ENCODE results near the gene SSC4D. TPM values are rescaled to one million over a fixed set of nuclear protein-coding genes. Genes with fewer than 3 reads are reported as not detected.

Gene SSC4D
- total and polyA plus RNA-seq, 2 of the 8 experiments (the other 6 are each of a cell fraction or from before 2014, with no cell fraction given) = 11.8 to 27.5 TPM

DNA sequence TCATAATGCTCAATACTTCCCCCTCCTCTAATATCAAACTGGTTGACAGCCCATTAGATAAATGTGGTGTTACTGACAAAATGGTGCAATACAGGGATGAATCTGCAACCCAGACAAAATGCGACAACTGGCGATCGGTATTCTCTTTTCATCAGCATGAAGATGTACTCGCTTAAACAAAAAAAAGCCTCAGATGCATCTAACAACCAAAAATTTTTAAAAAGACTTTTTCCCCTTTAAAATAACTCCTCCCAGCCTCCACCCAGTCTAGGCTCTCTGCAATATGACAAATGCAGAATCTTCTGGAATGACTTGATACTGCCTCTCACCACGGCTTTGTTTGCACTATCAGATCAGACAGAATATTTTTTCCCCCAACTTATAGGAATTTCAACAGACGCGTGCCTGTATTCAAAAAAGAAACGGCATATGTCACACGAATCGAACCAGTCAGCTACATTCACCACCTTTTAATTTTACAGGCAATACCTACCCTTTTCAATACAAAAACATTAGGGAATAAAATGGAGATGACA, 52.0 kb downstream of the SSC4D start:
- DNase-seq (ENCODE audit: low read depth in 1 of 2, low spot score in 2 of 2) (no peak), FAIRE-seq (no peak)
- Histone ChIP-seq H2AFZ (ENCODE audit: low read length) (no peak overlapping the region), H3K9ac (replicated peaks in 1 of 4; ENCODE audit: extremely low read depth in 1 of 4, low read depth in 3 of 4, low read length in 3 of 4) (peak overlapping the region; percentile 86 to 99 (median 96)), H3K79me1 (ENCODE audit: low read depth, low read length) (no peaks in the 10 kb centered on the region), H2AK5ac (ENCODE audit: low read depth, low read length) (no peak overlapping the region), H3K23me2 (ENCODE audit: low read depth, low read length) (no peaks in the 10 kb centered on the region; the same call in 1 of the 2 replicates), H4K8ac (ENCODE audit: extremely low read depth, insufficient read depth, low read length) (no peak overlapping the region), H2BK12ac (ENCODE audit: low read depth, low read length) (no peak overlapping the region), H2BK120ac (replicated peaks; ENCODE audit: low read depth, low read length) (no peak overlapping the region), H3K56ac (replicated peaks; ENCODE audit: insufficient read length, low read depth, low read length) (peak overlapping the region; percentile 54), H2BK15ac (ENCODE audit: low read length) (no peak overlapping the region), H3K18ac (ENCODE audit: extremely low read depth, low read length) (no peak overlapping the region), H2BK20ac (ENCODE audit: low read length) (no peak overlapping the region), H3K23ac (ENCODE audit: insufficient read length) (no peak overlapping the region), H3K4me2 (ENCODE audit: insufficient read depth in 1 of 2, low read depth in 2 of 2, low read length in 2 of 2) (peak overlapping the region; percentile 68 to 71), H3K4me3 (ENCODE audit: extremely low read depth in 1 of 4, insufficient read depth in 2 of 4, low read depth in 3 of 4, low read length in 4 of 4) (peak overlapping the region; percentile 89 to 99 (median 92)), H2BK5ac (ENCODE audit: low read depth, low read length) (no peak overlapping the region), H3K4ac (replicated peaks; ENCODE audit: insufficient read length, low read depth, low read length) (peak overlapping the region; percentile 83), H3K9me3 (ENCODE audit: insufficient read depth in 2 of 2, low read depth in 1 of 2, low read length in 1 of 2) (no peaks in the 10 kb centered on the region), H3K79me2 (ENCODE audit: control insufficient read depth in 1 of 2, insufficient read depth in 2 of 2, low read length in 2 of 2) (peaks cover 48 to 62% of the 10 kb centered on the region in 2 experiments), H4K91ac (replicated peaks; ENCODE audit: insufficient read length, low read length) (no peak overlapping the region), H3K27ac (ENCODE audit: low read depth, low read length) (peak overlapping the region; percentile 99), H4K20me1 (replicated peaks in 1 of 2; ENCODE audit: control insufficient read depth in 1 of 2, insufficient read depth in 2 of 2, low read length in 2 of 2) (peaks cover 27 to 31% of the 10 kb centered on the region in 2 experiments), H3K36me3 (ENCODE audit: control insufficient read depth in 2 of 4, insufficient read depth in 4 of 4, low read length in 3 of 4) (peaks cover 0 to 32% (median 3%) of the 10 kb centered on the region in 4 experiments; a peak in 3 of 8 replicates), H3K14ac (ENCODE audit: insufficient read length) (no peak overlapping the region), H3K4me1 (replicated peaks in 1 of 4; ENCODE audit: control insufficient read depth in 3 of 4, insufficient read depth in 4 of 4, low read length in 3 of 4) (peaks cover 2 to 7% (median 4%) of the 10 kb centered on the region in 4 experiments), H4K5ac (ENCODE audit: insufficient read length, low read depth, low read length) (peak overlapping the region; percentile 73), H3K27me3 (replicated peaks in 1 of 4; ENCODE audit: control insufficient read depth in 3 of 4, extremely low read depth in 1 of 4, insufficient read depth in 3 of 4, low read length in 3 of 4) (no peaks in the 10 kb centered on the region)
- TF ChIP-seq CBX8 (IDR thresholded peaks at IDR 0.05; ENCODE audit: borderline replicate concordance, low read depth, low read length) = no peak
- peak; percentile 53; the same call in 1 of the 2 replicates for TF ChIP-seq CHD1 (IDR thresholded peaks at IDR 0.05; ENCODE audit: low read depth, low read length)
- 0 out of 4 replicates have a peak, but pooled peaks of 1 of the 2 experiments have one; percentile 17 for TF ChIP-seq HDAC2 (IDR thresholded peaks at IDR 0.05; ENCODE audit: borderline replicate concordance in 1 of 2, low read depth in 2 of 2, low read length in 2 of 2)
- POLR2A ChIA-PET (ENCODE audit: partially characterized antibody) = interaction anchor here (0.7 to 14.3 kb wide), 9 partner anchors 8 to 76 kb away, joined by 3 to 249 read pairs (median 4); no protein-coding TSS in a partner anchor
- CTCF ChIA-PET (ENCODE audit: partially characterized antibody) = no interaction called here
- WGBS, 2 experiments (ENCODE audit: extremely low coverage in 1 of 2, insufficient coverage in 1 of 2, insufficient read length in 1 of 2, insufficient replicate concordance in 2 of 2, low coverage in 1 of 2, low lambda C conversion rate in 2 of 2, missing lambda C conversion rate in 1 of 2) = 9% methylated on average over 10 of the region's 10 CpGs; no CpG with 5 or more reads in 1 of the 2 experiments
